Measurements from ENCODE around the gene GPANK1.

GPANK1 gene

DNA sequence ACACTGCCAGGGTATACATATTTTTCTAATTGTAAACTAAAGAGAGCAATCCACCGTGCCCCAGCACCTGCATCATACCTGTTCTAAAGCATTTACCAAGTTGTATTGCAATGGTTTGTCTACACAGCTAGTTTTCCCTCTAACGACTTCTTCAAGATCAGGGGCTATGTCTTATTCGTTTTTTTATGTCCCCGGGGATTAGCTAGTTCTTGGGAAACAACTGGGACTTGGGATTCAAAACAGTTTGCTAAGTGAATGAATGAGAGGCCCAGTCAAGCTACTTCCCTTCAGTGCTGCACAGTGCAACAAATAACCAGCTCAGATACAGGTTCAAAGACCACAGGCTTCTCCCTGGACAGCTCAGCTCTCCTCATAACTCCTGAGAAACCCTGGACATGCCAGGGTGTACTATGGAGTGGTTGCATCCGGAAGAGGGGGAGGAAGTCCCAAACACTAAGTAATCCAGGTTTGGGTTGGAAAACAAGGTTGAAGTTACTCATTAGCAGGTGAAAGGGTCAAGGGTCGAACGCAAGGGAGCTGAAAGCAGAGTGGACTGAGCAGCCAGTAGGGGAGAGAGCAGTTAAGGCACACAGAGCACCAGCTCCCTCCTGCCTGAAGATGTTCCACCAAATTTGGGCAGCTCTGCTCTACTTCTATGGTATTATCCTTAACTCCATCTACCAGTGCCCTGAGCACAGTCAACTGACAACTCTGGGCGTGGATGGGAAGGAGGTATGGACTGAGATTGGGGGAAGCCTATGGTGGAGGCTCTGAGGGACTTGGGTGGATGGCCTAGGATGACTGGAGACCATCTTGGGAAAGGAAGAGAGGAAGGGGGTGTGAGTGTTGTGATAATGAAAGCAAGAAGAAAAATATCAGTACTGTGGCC, 9.2 kb downstream of the GPANK1 start, which contains the start of gene APOM:
Gene APOM, plus strand, starts transcription at position 546 of the 889 bp plus-strand sequence. Its CDS starts 73 bp downstream, at position 619.
- Histone ChIP-seq H3K36me3 (ENCODE audit: insufficient read depth, low read length) (peaks cover 20% of the 10 kb centered on the region), H3K4me3 (ENCODE audit: low read length) (no peak within 1 kb of the TSS), H3K4me1 (ENCODE audit: insufficient read depth, low read length) (peaks cover 32% of the 10 kb centered on the region), H3K9me3 (ENCODE audit: low read length) (no peaks in the 10 kb centered on the region), H3K27me3 (ENCODE audit: insufficient read depth, low read length) (no peaks in the 10 kb centered on the region), H2AFZ (ENCODE audit: low read depth, low read length) (no peak within 1 kb of the TSS)

DNA sequence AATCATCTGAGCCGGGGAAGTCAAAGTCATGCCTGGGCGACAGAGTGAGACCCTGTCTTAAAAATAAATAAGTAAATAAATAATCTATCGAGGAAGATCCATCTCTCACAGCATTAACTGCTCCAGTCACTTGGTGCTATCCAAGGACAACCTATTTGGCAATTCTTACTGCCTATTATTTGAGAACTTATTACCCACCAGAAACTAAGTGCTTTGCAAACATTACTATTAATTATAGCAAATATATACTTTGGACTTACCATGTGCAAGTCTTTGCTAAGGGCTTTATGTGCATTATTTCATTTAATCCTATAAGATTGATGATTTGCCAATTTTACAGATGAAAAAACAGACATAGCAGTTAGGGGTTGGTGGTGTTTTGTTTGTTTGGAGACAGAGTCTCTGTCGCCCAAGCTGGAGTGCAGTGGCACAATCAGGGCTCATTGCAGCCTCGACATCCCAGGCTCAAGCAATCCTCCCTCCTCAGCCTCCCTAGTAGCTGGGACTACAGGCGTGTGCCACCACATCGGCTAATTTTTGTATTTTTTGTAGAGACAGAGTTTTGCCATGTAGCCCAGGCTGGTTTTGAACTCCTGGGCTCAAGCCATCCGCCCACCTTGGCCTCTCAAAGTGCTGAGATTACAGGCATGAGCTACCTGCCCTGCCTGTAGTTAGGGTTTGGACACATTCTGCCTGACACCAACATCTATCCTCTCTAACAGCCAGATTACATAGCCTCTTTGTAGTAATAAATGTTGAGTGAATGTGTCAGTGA, 10.0 kb downstream of the GPANK1 start:
- no peaks in the 10 kb centered on the region for H3K27me3 ChIP-seq (ENCODE audit: insufficient read depth, low read length)
- H3K36me3 ChIP-seq (ENCODE audit: insufficient read depth, low read length), result peaks cover 20% of the 10 kb centered on the region

DNA sequence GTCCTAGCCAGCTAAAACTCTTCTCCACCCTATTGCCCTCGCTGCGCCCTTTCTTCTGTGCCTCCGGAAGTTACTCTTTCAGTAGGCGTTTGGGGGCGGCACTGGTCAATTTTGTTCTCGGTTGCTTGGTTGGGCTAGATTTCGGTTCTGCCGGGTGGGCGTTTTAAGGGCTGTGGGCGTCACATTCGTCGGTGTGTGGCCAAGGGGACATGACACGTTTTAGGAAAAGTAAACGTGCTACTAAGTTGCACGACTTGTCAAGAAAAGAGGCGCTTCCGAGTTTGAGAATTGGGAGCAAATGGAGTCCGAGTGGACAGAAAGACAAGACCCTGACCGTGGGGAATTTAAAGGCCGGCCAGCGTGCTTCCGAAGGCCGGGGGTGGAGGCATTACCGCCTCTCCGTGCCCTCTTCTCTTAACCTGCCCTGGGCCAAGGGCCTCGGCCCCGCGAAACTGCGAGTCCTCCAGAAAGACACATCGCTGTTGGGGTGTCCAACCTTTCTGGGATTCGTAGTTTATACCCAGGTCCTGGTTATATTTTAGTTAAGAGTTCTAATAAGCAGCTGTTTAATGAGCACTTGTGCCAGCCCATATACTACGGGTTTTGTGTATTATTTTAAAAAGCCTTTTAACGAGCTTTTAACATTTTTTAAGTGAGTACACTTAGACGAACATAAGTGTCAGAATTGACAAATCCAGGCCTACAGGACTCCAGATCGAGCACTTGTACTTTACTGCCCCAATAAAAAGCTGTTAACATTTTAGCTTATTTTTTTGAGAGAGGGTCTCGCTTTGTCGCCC, 11.7 kb downstream of the GPANK1 start:
- peak overlapping the region; percentile 1 for H2AFZ ChIP-seq (ENCODE audit: low read depth, low read length)
- H3K36me3 ChIP-seq (ENCODE audit: insufficient read depth, low read length), result peaks cover 33% of the 10 kb centered on the region
- H3K4me3 ChIP-seq (ENCODE audit: low read length), result peak overlapping the region; percentile 76
- H3K9me3 ChIP-seq (ENCODE audit: low read length), result no peaks in the 10 kb centered on the region
- no peaks in the 10 kb centered on the region for H3K27me3 ChIP-seq (ENCODE audit: insufficient read depth, low read length)
- peaks cover 12% of the 10 kb centered on the region for H3K4me1 ChIP-seq (ENCODE audit: insufficient read depth, low read length)

More for the DNA sequence above, 10.0 kb downstream of the GPANK1 start:
- H2AFZ ChIP-seq (ENCODE audit: low read depth, low read length), result no peak overlapping the region
- H3K9me3 ChIP-seq (ENCODE audit: low read length), result no peaks in the 10 kb centered on the region
- no peak overlapping the region for H3K4me3 ChIP-seq (ENCODE audit: low read length)
- H3K4me1 ChIP-seq (ENCODE audit: insufficient read depth, low read length), result peaks cover 26% of the 10 kb centered on the region

GRCh38 chr6:31651602-31652191, 13.1 kb downstream of the GPANK1 start:
- peak overlapping the region; percentile 76 for H3K4me3 ChIP-seq (ENCODE audit: low read length)
- H3K27me3 ChIP-seq (ENCODE audit: insufficient read depth, low read length), result no peaks in the 10 kb centered on the region
- no peak overlapping the region for H2AFZ ChIP-seq (ENCODE audit: low read depth, low read length)
- H3K9me3 ChIP-seq (ENCODE audit: low read length), result no peaks in the 10 kb centered on the region
- peaks cover 12% of the 10 kb centered on the region for H3K4me1 ChIP-seq (ENCODE audit: insufficient read depth, low read length)
- peaks cover 32% of the 10 kb centered on the region for H3K36me3 ChIP-seq (ENCODE audit: insufficient read depth, low read length)

DNA sequence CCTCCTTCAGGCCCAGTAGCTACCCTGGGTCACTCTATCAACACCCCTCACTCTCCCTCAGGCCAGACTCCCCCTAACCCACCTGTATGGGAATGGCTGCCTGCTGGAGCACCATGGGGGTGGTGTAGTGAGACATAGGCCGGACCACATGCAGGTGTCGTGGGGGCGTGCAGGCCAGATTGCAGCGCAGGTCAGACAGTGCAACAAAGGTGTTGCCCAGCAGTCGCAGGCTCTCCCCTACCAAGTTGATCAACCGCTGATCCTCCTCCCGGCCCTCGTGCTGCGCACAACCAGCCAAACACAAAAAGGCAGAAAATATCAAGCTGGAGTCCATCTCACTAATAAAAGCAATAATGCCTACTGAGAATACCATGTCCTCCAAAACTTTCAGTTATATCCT, 19.5 kb downstream of the GPANK1 start:
- Histone ChIP-seq H3K4me1 (ENCODE audit: insufficient read depth, low read length) (no peaks in the 10 kb centered on the region), H3K9me3 (ENCODE audit: low read length) (no peaks in the 10 kb centered on the region), H2AFZ (ENCODE audit: low read depth, low read length) (no peak overlapping the region), H3K4me3 (ENCODE audit: low read length) (no peak overlapping the region), H3K27me3 (ENCODE audit: insufficient read depth, low read length) (no peaks in the 10 kb centered on the region), H3K36me3 (ENCODE audit: insufficient read depth, low read length) (peaks cover 80% of the 10 kb centered on the region)

DNA sequence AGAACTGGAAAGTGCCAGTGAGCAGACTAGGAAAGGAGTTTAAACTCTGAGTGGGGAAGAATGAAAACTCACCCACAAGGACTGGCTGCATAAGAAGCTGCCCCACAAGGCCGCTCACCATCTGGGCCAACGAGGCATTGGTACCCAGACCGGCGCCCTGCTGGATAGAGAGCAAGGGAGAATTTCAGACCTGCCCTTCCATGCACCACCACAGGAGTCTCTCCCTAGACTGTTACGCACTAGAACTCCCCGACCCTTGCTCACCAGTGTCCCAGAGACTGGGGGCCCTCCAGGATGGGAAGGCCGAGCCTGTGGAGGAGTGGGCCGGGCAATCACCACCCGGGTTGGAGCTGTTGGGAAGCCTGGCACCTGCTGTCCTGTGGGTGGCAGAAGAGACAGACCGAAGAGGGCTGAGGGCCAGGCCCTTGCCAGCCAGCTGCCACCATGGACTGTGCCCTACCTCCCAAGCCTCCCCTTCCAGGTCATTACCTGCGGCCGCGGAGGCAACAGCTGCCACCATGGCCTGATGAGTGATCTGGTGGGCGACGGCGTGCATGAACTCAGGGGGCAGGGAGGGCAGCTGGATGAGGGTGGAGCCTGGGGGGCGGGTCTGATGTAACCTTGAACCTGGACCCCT, 20.9 kb downstream of the GPANK1 start:
- no peaks in the 10 kb centered on the region for H3K9me3 ChIP-seq (ENCODE audit: low read length)
- peaks cover 86% of the 10 kb centered on the region for H3K36me3 ChIP-seq (ENCODE audit: insufficient read depth, low read length)
- no peak overlapping the region for H3K4me3 ChIP-seq (ENCODE audit: low read length)
- H2AFZ ChIP-seq (ENCODE audit: low read depth, low read length), result no peak overlapping the region
- no peaks in the 10 kb centered on the region for H3K4me1 ChIP-seq (ENCODE audit: insufficient read depth, low read length)
- H3K27me3 ChIP-seq (ENCODE audit: insufficient read depth, low read length), result no peaks in the 10 kb centered on the region

DNA sequence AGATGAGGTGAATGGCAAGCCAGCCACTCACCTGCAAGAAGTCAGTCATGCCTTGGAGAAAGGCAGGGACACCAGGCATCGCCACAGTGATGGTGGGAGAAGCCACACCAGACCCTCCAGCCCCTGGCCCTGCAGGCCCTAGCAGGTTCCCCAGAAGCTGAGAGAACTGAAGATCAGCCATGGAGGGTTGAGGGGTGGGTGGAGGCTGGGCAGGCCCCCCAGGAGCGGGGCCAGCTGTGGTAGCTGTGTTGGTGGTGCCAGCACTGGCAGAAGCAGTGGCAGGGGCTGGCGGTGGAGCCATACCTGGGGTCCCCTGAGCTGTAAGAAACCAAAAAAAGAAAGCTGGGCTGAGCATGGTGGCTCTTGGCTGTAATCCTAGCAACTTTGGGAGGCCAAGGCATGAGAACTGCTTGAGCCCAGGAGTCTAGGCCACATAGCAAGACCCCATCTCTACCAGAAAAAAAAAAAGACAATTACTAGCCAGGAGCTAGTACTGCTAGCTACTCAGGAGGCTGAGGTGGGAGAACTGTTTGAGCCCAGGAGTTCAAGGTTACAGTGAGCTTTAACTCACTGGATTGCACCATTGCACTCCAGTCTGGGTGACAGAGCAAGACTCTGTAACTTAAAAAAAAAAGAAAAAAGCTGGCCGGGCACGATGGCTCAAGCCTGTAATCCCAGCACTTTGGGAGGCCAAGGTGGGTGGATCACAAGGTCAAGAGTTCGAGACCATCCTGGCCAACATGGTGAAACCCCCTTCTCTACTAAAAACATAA, 21.8 kb downstream of the GPANK1 start:
- H3K27me3 ChIP-seq (ENCODE audit: insufficient read depth, low read length), result no peaks in the 10 kb centered on the region
- no peak overlapping the region for H3K4me3 ChIP-seq (ENCODE audit: low read length)
- no peaks in the 10 kb centered on the region for H3K9me3 ChIP-seq (ENCODE audit: low read length)
- no peak overlapping the region for H2AFZ ChIP-seq (ENCODE audit: low read depth, low read length)
- peaks cover 84% of the 10 kb centered on the region for H3K36me3 ChIP-seq (ENCODE audit: insufficient read depth, low read length)
- no peaks in the 10 kb centered on the region for H3K4me1 ChIP-seq (ENCODE audit: insufficient read depth, low read length)

DNA sequence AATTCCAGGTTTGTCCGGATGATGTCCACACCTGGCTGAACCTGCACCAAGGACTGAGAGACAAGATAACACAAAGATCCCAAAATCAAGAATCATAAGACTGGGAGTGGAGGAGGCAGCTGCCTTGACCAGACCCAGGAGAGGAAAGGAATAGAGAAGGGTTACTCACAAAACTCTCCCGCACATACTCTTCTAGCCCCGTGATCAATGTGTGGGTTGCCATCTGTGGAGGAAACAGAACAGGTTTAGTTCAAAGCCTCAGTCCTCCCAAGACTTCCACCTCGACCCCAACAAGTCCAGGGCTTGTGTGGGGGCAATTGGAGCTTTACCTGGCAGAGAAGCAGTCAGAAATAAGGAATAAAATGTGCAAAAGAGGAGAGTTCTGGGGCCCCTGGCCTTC, 23.4 kb downstream of the GPANK1 start:
- Histone ChIP-seq H3K4me3 (ENCODE audit: low read length) (no peak overlapping the region), H3K9me3 (ENCODE audit: low read length) (no peaks in the 10 kb centered on the region), H3K36me3 (ENCODE audit: insufficient read depth, low read length) (peaks cover 89% of the 10 kb centered on the region), H3K27me3 (ENCODE audit: insufficient read depth, low read length) (no peaks in the 10 kb centered on the region), H2AFZ (ENCODE audit: low read depth, low read length) (no peak overlapping the region), H3K4me1 (ENCODE audit: insufficient read depth, low read length) (no peaks in the 10 kb centered on the region)

- Histone ChIP-seq H3K4me1 (ENCODE audit: insufficient read depth, low read length) (no peaks in the 10 kb centered on the region), H2AFZ (ENCODE audit: low read depth, low read length) (no peak overlapping the region), H3K9me3 (ENCODE audit: low read length) (no peaks in the 10 kb centered on the region), H3K36me3 (ENCODE audit: insufficient read depth, low read length) (peaks cover 90% of the 10 kb centered on the region), H3K4me3 (ENCODE audit: low read length) (no peak overlapping the region), H3K27me3 (ENCODE audit: insufficient read depth, low read length) (no peaks in the 10 kb centered on the region)
These were observed 24.2 kb downstream of the GPANK1 start for GRCh38 chr6:31640612-31641011.

- no peaks in the 10 kb centered on the region for H3K4me1 ChIP-seq (ENCODE audit: insufficient read depth, low read length)
- no peaks in the 10 kb centered on the region for H3K27me3 ChIP-seq (ENCODE audit: insufficient read depth, low read length)
- no peaks in the 10 kb centered on the region for H3K9me3 ChIP-seq (ENCODE audit: low read length)
- no peak overlapping the region for H2AFZ ChIP-seq (ENCODE audit: low read depth, low read length)
- H3K4me3 ChIP-seq (ENCODE audit: low read length), result no peak overlapping the region
- peaks cover 90% of the 10 kb centered on the region for H3K36me3 ChIP-seq (ENCODE audit: insufficient read depth, low read length)
These were observed 25.3 kb downstream of the GPANK1 start for GRCh38 chr6:31639449-31639861.

- Histone ChIP-seq H3K4me3 (ENCODE audit: low read length) (no peak overlapping the region), H3K9me3 (ENCODE audit: low read length) (no peaks in the 10 kb centered on the region), H2AFZ (ENCODE audit: low read depth, low read length) (no peak overlapping the region), H3K27me3 (ENCODE audit: insufficient read depth, low read length) (no peaks in the 10 kb centered on the region), H3K4me1 (ENCODE audit: insufficient read depth, low read length) (no peaks in the 10 kb centered on the region), H3K36me3 (ENCODE audit: insufficient read depth, low read length) (peaks cover 90% of the 10 kb centered on the region)
These were observed 25.8 kb downstream of the GPANK1 start for GRCh38 chr6:31639043-31639442.

All from neuron (in vitro differentiated cells).